SU-DHL-6 (cell line): ENCODE results near the gene FAM124A.

Experiments used
- CTCF ChIP-seq: fragments of 200-600 bp; sonication (generic); IDR thresholded peaks from one replicate; pipeline ENCODE4 v1.5.1; 2017; ENCODE audit warnings: antibody characterized with exemption, mild to moderate bottlenecking, low read length, moderate library complexity; ENCODE audit not compliant: insufficient read depth, poor library complexity, severe bottlenecking
- EZH2phosphoT487 ChIP-seq: fragments of 200-600 bp; sonication (generic), shearing (Covaris generic); conservative IDR thresholded peaks from 2 replicates; pipeline ENCODE4 v1.6.1; 2018; ENCODE audit warnings: mild to moderate bottlenecking, antibody characterized with exemption, low read length, moderate library complexity, mixed read lengths

GRCh38 chr13:51303882-51304281 is 81.7 kb downstream of the FAM124A start:
- TF ChIP-seq CTCF: no peak
- TF ChIP-seq EZH2phosphoT487: no peak
